KG1 (cell line): ENCODE data around the gene SNCAIP.
"Not testable (repeated sequence)": the region's sequence is repeated elsewhere in the genome, so short reads cannot be mapped to it uniquely, and the experiment has no call there.

Experiments used
- DNase-seq: peaks from one replicate; lab custom pipeline; 2025; lab: John Stamatoyannopoulos, UW

SNCAIP gene

DNA sequence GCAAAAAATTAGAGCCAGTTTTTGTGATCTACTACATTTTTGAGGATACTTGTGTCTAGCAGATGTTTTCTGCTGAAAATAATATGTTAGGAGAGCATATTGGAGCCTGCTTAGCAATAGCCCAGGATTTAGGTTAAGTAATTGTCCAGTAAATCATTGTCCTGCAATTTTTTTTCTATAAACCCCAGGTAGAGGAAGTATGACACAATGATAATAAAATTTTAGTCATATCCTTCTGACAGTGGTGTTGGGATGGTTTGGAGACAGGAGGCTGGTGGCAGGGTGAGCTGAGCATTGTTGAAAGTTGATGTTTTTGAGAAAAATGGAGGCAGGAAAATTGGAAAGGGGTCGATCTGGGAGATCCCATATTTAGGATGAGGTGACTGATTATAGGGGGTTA, 3.5 kb downstream of the SNCAIP start:
- DNase-seq: no peak

DNA sequence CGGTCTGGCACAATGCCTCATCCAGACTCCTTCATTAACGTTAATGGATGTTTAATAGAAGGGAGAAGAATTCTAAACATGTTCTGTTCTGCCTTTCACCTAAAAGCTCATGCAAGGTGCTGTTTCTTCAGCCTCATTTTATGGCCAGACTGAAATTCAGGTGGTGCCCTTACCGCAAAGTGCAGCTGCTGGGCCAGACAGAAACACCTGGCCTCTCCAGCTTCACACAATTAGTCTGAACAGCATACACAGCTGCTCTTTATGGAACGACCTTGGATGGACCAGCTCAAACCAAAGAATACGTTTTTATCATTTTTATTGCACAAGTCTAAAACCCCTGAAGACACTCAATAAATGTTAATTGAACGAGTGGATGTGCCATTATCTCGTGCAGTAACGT, 4.6 kb downstream of the SNCAIP start:
- no peak for DNase-seq

DNA sequence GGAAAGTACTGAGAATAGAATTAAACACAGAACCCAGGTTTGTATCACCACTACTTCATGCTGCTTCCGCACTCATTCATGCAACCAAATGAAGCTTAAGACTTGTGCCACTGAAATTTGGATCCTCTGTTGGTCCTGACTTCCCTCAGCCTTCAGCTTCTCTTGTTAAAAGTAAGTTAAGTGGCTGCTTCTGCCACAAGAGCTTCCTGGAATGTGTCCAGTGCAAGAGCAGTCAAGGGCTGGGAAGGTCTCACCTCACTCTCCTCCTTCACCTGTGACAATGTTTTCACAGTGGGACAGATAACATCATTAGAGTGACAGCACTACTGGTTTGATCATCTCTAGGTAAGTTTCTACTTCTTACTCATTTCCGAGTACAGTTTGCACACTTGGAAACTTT, 7.9 kb downstream of the SNCAIP start:
- no peak for DNase-seq

DNA sequence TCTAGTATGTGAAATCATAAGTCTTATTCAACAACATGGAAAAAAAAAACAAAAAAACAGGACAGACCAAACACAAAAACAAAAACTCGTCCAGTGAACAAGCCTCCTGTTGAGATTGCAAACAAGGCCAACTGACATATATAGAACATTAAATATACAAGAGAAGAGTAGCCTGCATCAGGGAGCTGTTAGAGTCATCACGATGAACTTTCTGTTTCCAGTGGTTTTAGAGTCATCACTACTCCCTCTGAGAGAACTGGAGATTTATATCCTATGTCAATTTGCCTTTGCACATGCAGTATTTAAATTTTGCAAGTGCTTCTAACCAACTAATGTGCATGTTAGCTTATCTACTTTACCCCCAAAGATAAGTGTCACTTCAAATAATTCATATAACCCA, 9.9 kb downstream of the SNCAIP start:
- DNase-seq: no peak

GRCh38 chr5:122322801-122323548, 10.9 kb downstream of the SNCAIP start:
- DNase-seq: no peak

- no peak for DNase-seq
Measured at GRCh38 chr5:122323738-122324137, 11.7 kb downstream of the SNCAIP start.

- DNase-seq: no peak
Measured at GRCh38 chr5:122327110-122327509, 15.1 kb downstream of the SNCAIP start.

DNA sequence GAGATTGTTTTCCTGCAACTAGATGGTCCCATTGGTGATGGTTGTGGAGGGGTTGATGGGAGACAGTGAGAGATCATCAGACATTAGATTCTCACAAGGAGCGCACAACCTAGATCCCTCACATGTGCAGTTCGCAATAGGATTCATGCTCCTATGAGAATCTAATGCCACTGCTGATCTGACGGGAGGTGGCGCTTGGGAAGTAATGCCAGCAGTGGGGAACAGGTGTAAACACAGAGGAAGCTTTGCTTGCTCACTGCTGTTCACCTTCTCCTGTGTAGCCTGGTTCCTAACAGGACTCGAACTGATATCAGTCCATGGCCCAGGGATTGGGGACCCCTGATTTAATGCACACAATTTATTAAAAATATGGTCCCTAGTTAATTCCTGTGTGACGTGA, 18.8 kb downstream of the SNCAIP start:
- no peak for DNase-seq

DNA sequence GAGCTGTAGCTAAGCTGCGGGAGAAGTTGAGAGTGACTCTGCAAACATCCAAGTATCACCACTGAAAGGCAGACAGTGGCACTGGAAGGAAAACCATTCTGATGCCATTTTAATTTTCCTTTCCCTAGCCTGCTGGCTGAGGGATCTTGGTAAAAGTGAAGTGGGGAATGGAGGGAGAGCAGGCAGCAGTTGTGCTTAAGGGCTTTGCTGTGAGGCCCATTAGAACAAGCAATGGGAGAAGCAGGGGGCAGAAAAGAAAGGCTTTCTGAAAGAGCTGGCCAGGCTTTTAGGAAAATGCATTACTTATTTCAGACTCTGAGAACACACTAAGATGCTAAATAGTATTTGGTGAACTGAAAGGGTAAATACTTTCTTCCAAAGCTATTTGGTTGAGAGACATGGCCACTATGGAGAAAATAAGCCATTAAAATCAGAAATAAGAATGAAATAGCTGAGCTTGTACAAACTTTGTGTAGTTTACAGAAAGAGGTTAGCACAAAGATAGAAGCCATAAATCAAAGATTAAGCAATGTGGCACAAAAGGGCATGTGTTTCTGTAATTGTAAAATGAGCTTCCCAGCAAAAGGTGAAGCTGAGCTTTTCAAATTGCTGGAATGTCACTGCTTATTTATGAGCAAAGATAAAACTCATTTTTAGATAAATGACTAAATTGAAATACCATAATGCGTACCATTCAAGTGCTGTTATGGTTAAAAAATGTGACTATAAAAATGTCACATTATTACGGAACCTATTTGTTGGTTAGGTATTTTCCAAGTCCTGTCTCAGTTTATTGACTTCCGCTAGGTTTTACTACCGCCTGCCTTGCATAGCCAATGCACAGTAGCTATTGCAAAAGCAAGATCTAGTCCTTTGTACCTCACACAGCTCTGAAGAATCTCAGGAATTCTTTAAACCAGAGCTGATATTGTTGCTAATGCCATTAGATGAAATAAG, 20.8 kb downstream of the SNCAIP start:
- no peak for DNase-seq

DNA sequence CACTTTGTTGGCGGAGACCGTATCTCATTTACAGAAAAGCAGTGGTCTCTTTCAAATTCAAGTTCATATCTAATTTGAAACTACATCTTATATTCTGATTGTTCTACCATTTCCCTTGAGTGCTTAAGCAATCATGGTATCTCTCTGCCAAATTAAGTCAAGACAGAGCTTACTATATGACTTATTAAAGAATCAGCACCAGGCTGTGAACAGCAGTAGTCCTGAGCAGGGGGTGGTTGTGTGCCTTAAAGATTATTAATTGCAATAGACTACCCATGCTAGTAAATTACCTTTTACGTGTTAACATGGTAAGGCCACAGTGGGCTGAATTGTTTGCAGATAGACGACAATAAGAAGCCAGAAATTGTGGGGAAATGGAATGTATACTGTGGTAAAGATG, 21.5 kb downstream of the SNCAIP start:
- DNase-seq: no peak

GRCh38 chr5:122339591-122339990, 27.6 kb downstream of the SNCAIP start:
- DNase-seq: no peak

- DNase-seq: no peak
Measured at GRCh38 chr5:122341087-122341486, 29.1 kb downstream of the SNCAIP start.

DNA sequence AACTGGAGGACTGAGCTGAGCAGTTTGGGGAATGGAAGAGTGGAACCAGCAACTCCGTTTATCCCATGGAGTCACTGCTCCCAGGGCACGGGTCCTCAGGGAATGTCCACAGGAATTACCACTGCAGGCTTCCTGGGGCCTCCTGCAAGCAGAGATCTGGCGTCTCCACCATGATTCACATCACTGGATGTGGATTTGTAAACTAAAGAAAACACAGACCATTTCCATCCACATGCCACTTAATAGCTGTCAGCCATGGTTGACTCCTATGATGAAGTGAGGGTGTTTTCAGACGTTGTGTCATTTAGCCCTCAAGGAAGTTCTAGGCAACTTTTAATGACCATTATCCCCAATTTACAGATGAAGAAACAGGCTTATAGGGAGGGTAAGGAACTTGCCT, 30.2 kb downstream of the SNCAIP start:
- DNase-seq: no peak

GRCh38 chr5:122346897-122347581, 35.0 kb downstream of the SNCAIP start:
- DNase-seq: no peak

GRCh38 chr5:122350496-122350895, 38.5 kb downstream of the SNCAIP start:
- no peak for DNase-seq

GRCh38 chr5:122351416-122352157, 39.5 kb downstream of the SNCAIP start:
- DNase-seq: no peak

DNA sequence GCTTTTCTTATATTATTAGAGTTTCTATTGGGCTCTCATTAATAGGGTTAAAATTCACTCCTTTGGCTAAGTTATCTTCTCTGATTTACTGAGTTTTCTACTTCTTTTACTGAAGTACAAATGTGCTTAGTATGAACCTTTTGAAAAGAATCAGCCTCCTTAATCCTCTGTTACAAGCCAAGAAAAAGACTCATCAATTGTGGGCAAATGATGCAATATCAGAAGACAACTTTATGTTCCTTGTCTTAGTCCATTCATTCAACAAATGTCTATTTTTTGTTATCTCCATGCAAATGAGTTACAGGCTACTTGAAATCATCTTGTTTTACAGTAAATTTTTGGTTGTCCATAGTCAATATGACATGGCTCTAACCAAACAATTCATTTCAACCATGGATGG, 40.3 kb downstream of the SNCAIP start:
- no peak for DNase-seq

- not testable (repeated sequence) for DNase-seq
Measured at GRCh38 chr5:122353361-122353760, 41.3 kb downstream of the SNCAIP start.

DNA sequence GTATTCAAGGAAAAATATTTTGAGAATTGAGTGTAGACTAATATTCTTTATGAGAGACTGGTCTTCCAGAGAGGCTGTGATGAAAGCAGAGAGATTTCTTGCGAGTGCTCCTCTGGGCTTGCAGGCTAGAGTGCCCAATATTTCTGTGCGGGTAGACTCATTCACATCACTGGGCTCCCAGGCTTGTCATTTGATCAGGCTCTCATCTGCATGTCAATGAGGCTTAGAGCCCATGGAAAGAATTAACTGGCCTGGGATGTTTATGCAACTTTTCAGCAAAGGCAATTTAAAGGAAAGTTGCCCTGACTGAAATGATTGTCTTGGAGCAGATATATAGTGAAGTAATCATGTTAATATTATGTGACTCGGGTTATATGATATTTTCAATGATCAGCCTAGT, 42.3 kb downstream of the SNCAIP start:
- no peak for DNase-seq

- no peak for DNase-seq
Measured at GRCh38 chr5:122355324-122355723, 43.3 kb downstream of the SNCAIP start.

DNA sequence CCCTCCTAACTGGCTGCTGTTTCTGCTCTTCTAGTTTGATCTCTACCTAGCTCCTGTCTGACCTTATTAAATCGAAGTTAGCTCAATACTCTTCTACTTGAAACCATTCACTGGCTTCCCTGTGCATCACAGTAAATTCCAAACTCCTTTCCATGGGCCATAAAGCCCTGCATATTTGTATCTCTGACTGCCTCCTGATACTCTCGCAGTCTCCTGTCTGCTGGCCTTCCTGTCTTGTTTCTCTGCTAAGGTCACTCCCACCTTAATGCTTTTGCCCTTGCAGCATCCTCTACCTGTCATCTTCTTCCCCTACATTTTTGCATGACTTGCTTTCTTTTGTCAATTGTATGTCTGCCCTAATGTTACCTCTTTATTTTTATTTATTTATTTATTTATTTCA, 44.8 kb downstream of the SNCAIP start:
- no peak for DNase-seq
